HCT116 (cell line): ENCODE measurements around the gene CSNK1G2. TPM values are rescaled to one million over a fixed set of nuclear protein-coding genes. Genes with fewer than 3 reads are reported as not detected.

Experiments
- ATAC-seq: fragments of 200-7000 bp; cut with Tn5 transposase; 2 replicates; pipeline ENCODE4 v1.9.1; 2020; ENCODE audit warnings: mild to moderate bottlenecking, moderate library complexity
- BruUV-seq: library from RNA; stranded (reverse); fragments of 400-500 nt; replicated peaks from 2 replicates; lab custom pipeline; 2021; lab: Mats Ljungman, UMichigan
- CTCF ChIA-PET: fragments of 300-600 bp; sonication (Branson Sonifier 250); formaldehyde crosslinking; loops from one replicate; lab custom pipeline; 2021; ENCODE audit warnings: antibody characterized with exemption; lab: Charles Lee
- POLR2A ChIA-PET: fragments of 300-600, 350-600 bp; sonication (Branson Sonifier 250); formaldehyde crosslinking; loops from one replicate; lab custom pipeline; 2021; ENCODE audit warnings: antibody characterized with exemption; lab: Charles Lee
- RAD21 ChIA-PET, 2 experiments: fragments of 300-600 bp; sonication (Branson Sonifier 250); formaldehyde crosslinking; loops; one replicate each; lab custom pipeline; 2023; ENCODE audit warnings: low total read pairs in 2 of 2; ENCODE audit not compliant: uncharacterized antibody in 2 of 2, unreplicated experiment in 2 of 2, low non-redundant PET in 1 of 2; lab: Charles Lee
- DNase-seq: peaks from one replicate; pipeline ENCODE4 v3.0.0-alpha.2; 2010; ENCODE audit warnings: low read depth, low spot score
- H2AFZ ChIP-seq: fragments of 200-600 bp; shearing (Covaris generic), sonication (generic); 2 replicates; pipeline ENCODE4 v1.6.1; 2017; ENCODE audit warnings: low read depth, mixed run types, mixed read lengths, antibody characterized with exemption, low read length; ENCODE audit not compliant: poor library complexity, severe bottlenecking
- H3K27ac ChIP-seq: 2 replicates; pipeline ENCODE4 v1.5.1; 2012; ENCODE audit warnings: low read depth, low read length
- H3K27me3 ChIP-seq: fragments of 200-600 bp; sonication (generic); 2 replicates; pipeline ENCODE4 v1.6.1; 2016; ENCODE audit warnings: mixed run types, low read length, mixed read lengths; ENCODE audit not compliant: insufficient read depth
- H3K36me3 ChIP-seq, 2 experiments: fragments of 200-500 bp in 1 of 2; fragments of 200-600 bp in 1 of 2; sonication (Bioruptor generic) in 1 of 2; sonication (generic) in 1 of 2; 2 replicates each; pipeline versions ENCODE4 v1.5.1 to v1.6.1; 2014 to 2016; ENCODE audit warnings: low read length in 2 of 2, inconsistent platforms in 1 of 2, mixed read lengths in 1 of 2, mixed run types in 1 of 2; ENCODE audit not compliant: insufficient read depth in 2 of 2, control insufficient read depth in 1 of 2
- H3K4me1 ChIP-seq, 2 experiments: fragments of 200-600 bp in 1 of 2; sonication (generic) in 1 of 2; 2 replicates each; pipeline versions ENCODE4 v1.5.1 to v1.6.1; 2012 to 2017; ENCODE audit warnings: low read length in 2 of 2, inconsistent platforms in 1 of 2, mild to moderate bottlenecking in 1 of 2, mixed read lengths in 1 of 2, mixed run types in 1 of 2, moderate library complexity in 1 of 2; ENCODE audit not compliant: insufficient read depth in 2 of 2, control insufficient read depth in 1 of 2
- H3K4me2 ChIP-seq: fragments of 200-600 bp; sonication (generic); 2 replicates; pipeline ENCODE4 v1.6.1; 2017; ENCODE audit warnings: mixed run types, low read length, mixed read lengths
- H3K4me3 ChIP-seq, 2 experiments: fragments of 200-600 bp in 1 of 2; sonication (generic) in 1 of 2; replicated peaks in 1 of 2; 2 replicates each; pipeline ENCODE4 v1.5.1; 2011 to 2016; ENCODE audit warnings: low read length in 2 of 2, control low read depth in 1 of 2, low read depth in 1 of 2, mild to moderate bottlenecking in 1 of 2, mixed read lengths in 1 of 2, mixed run types in 1 of 2
- H3K79me2 ChIP-seq: fragments of 200-600 bp; sonication (generic); 2 replicates; pipeline ENCODE4 v1.6.1; 2017; ENCODE audit warnings: mild to moderate bottlenecking, mixed run types, low read length, moderate library complexity, mixed read lengths; ENCODE audit not compliant: insufficient read depth
- H3K9ac ChIP-seq: fragments of 200-600 bp; sonication (generic); 2 replicates; pipeline ENCODE4 v1.6.1; 2016; ENCODE audit warnings: low read length, mixed read lengths
- H3K9me2 ChIP-seq: fragments of 200-600 bp; sonication (generic), shearing (Covaris generic); 2 replicates; pipeline ENCODE4 v1.6.1; 2017; ENCODE audit warnings: mixed run types, mild to moderate bottlenecking, moderate library complexity; ENCODE audit not compliant: insufficient read depth
- H3K9me3 ChIP-seq, 2 experiments: fragments of 200-500 bp in 1 of 2; fragments of 200-600 bp in 1 of 2; sonication (Bioruptor generic) in 1 of 2; sonication (generic) in 1 of 2; 2 replicates each; pipeline ENCODE4 v1.6.1; 2014 to 2017; ENCODE audit warnings: low read length in 2 of 2, mixed read lengths in 2 of 2, inconsistent platforms in 1 of 2, low read depth in 1 of 2, mild to moderate bottlenecking in 1 of 2, mixed run types in 1 of 2, moderate library complexity in 1 of 2; ENCODE audit not compliant: control insufficient read depth in 1 of 2, insufficient read depth in 1 of 2
- H4K20me1 ChIP-seq: fragments of 200-600 bp; sonication (generic), shearing (Covaris generic); 2 replicates; pipeline ENCODE4 v1.6.1; 2017; ENCODE audit warnings: mixed run types, mild to moderate bottlenecking, moderate library complexity; ENCODE audit not compliant: insufficient read depth
- ATF3 ChIP-seq: IDR thresholded peaks from 2 replicates; pipeline ENCODE4 v1.6.1; 2012
- EGR1 ChIP-seq: IDR thresholded peaks from 2 replicates; pipeline ENCODE4 v1.6.1; 2012; ENCODE audit warnings: low read depth
- EZH2 ChIP-seq: fragments of 200-600 bp; sonication (generic); IDR thresholded peaks from 2 replicates; pipeline ENCODE4 v1.6.1; 2017; ENCODE audit warnings: antibody characterized with exemption, mixed run types
- FOSL1 ChIP-seq: IDR thresholded peaks from 2 replicates; pipeline ENCODE4 v1.6.1; 2012; ENCODE audit warnings: low read depth
- MAX ChIP-seq: IDR thresholded peaks from 2 replicates; pipeline ENCODE4 v1.6.1; 2012
- POLR2A ChIP-seq: IDR thresholded peaks from 2 replicates; pipeline ENCODE4 v1.7.0; 2011; ENCODE audit warnings: borderline replicate concordance; ENCODE audit not compliant: insufficient read depth, insufficient read length; ENCODE audit errors: extremely low read depth
- REST ChIP-seq: IDR thresholded peaks from 2 replicates; pipeline ENCODE4 v1.6.1; 2012; ENCODE audit warnings: low read depth
- YY1 ChIP-seq: IDR thresholded peaks from 2 replicates; pipeline ENCODE4 v1.6.1; 2011; ENCODE audit warnings: low read length, low read depth, moderate library complexity, mild to moderate bottlenecking; ENCODE audit not compliant: insufficient replicate concordance; ENCODE audit errors: extremely low read depth
- intact Hi-C: fragments of 100-400 bp; cut with micrococcal nuclease; formaldehyde crosslinking; loops from 2 replicates; pipeline ENCODE4 v1.10.0; 2022
- total RNA-seq: library from RNA; stranded (reverse); gene quantifications from one replicate; pipeline ENCODE4 v1.2.1, GENCODE V29; 2021; ENCODE audit not compliant: unreplicated experiment

Gene CSNK1G2
- total RNA-seq, 1 experiment from 2014 or later, result 97.9 TPM

DNA sequence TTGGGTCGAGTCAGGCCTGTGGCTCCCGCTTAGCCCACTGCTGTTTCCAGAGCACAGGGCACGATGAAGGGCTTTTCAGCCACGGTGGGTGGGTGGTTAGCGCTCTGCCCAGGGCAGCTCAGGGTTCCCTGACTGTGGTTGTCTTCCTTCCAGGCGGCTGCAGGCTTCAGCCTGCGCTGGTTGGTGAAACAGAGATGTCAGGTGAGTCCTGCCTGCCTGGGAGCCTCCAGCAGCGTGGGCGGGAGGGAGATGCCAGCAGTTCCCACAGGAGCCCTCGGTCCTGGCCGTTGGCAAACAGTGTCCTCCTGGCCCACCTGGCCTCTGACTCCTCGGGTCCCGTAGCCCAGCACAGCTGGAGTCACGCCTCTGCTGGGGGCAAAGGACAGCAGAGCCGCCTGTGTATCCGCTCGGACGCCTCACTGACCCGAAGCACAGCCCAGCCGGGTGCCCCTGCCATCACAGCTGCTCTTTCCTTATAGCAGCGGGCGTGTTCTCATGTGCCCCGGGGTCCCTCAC lies 26.1 kb upstream of the CSNK1G2 start:
- CTCF ChIA-PET, result no interaction called here

More for the DNA sequence above, 26.1 kb upstream of the CSNK1G2 start:
- DNase-seq (no peak), ATAC-seq (no peak)
- peaks cover 54% of the 10 kb centered on the region for H3K79me2 ChIP-seq
- no TSS peak for BruUV-seq
- H3K4me1 ChIP-seq, result no peaks in the 10 kb centered on the region
- H4K20me1 ChIP-seq, result no peaks in the 10 kb centered on the region
- no peak overlapping the region for H3K4me2 ChIP-seq
- TF ChIP-seq EGR1 (no peak), ATF3 (no peak), POLR2A (no peak), EZH2 (no peak), REST (no peak), YY1 (no peak), FOSL1 (no peak), MAX (no peak)
- ChIA-PET POLR2A (no interaction called here), RAD21 (no interaction called here)
- intact Hi-C loops, result no loop called here
- H3K4me3 ChIP-seq, result no peak overlapping the region
- peaks cover 13 to 14% of the 10 kb centered on the region in 2 experiments; a peak in 3 of 4 replicates for H3K36me3 ChIP-seq
- H3K9ac ChIP-seq, result no peak overlapping the region
- no peaks in the 10 kb centered on the region for H3K27me3 ChIP-seq
- no peak overlapping the region for H3K27ac ChIP-seq
- no peak overlapping the region for H2AFZ ChIP-seq
- no peaks in the 10 kb centered on the region for H3K9me3 ChIP-seq
- H3K9me2 ChIP-seq, result no peaks in the 10 kb centered on the region
